SK-N-SH (cell line): Measurements from ENCODE around the gene PDS5A. TPM values are rescaled to one million over a fixed set of nuclear protein-coding genes. Genes with fewer than 3 reads are reported as not detected.
"Not testable (repeated sequence)": the region's sequence is repeated elsewhere in the genome, so short reads cannot be mapped to it uniquely, and the experiment has no call there.

ENCODE experiments used
- CTCF ChIA-PET: fragments of 300-600, 350-600 bp; formaldehyde crosslinking; extraction: SDS; loops from one replicate; lab custom pipeline; 2021; lab: Yijun Ruan, JAX
- POLR2A ChIA-PET: fragments of 350-600 bp; sonication (Branson Sonifier 250); formaldehyde crosslinking; extraction: SDS; loops from one replicate; lab custom pipeline; 2020; ENCODE audit warnings: antibody characterized with exemption, inconsistent platforms; lab: Yijun Ruan, JAX
- DNase-seq: peaks from one replicate; pipeline ENCODE4 v3.0.0; 2012
- H2AFZ ChIP-seq: fragments of 200-600 bp; sonication (generic); 2 replicates; pipeline ENCODE4 v1.8.1; 2016; ENCODE audit warnings: antibody characterized with exemption, mild to moderate bottlenecking, low read depth
- H3F3A ChIP-seq: fragments of 200-600 bp; sonication (generic); replicated peaks from 2 replicates; pipeline ENCODE3; 2016; ENCODE audit warnings: antibody characterized with exemption, mild to moderate bottlenecking; ENCODE audit not compliant: insufficient read depth
- H3K27ac ChIP-seq, 2 experiments: fragments of 200-500 bp in 1 of 2; fragments of 200-600 bp in 1 of 2; sonication (Bioruptor generic) in 1 of 2; sonication (generic), shearing (Covaris generic) in 1 of 2; 2 replicates each; pipeline versions ENCODE4 v1.5.1 to v1.6.1; 2014 to 2016; ENCODE audit warnings: low read depth in 2 of 2, inconsistent platforms in 1 of 2, low read length in 1 of 2, mild to moderate bottlenecking in 1 of 2, mixed read lengths in 1 of 2
- H3K27me3 ChIP-seq: fragments of 200-600 bp; sonication (generic), shearing (Covaris generic); 2 replicates; pipeline ENCODE4 v1.6.1; 2016; ENCODE audit warnings: mixed run types; ENCODE audit not compliant: insufficient read depth
- H3K36me3 ChIP-seq, 2 experiments: fragments of 200-500 bp in 1 of 2; fragments of 200-600 bp in 1 of 2; sonication (Bioruptor generic) in 1 of 2; sonication (generic) in 1 of 2; replicated peaks in 1 of 2; 2 replicates each; pipeline versions ENCODE3 to v1.5.1; 2014 to 2016; ENCODE audit warnings: low read length in 1 of 2, mild to moderate bottlenecking in 1 of 2; ENCODE audit not compliant: insufficient read depth in 2 of 2, control insufficient read depth in 1 of 2
- H3K4me1 ChIP-seq, 2 experiments: fragments of 200-500 bp in 1 of 2; fragments of 200-600 bp in 1 of 2; sonication (Bioruptor generic) in 1 of 2; sonication (generic), shearing (Covaris generic) in 1 of 2; 2 replicates each; pipeline versions ENCODE4 v1.5.1 to v1.6.1; 2014 to 2016; ENCODE audit warnings: low read depth in 1 of 2, low read length in 1 of 2, mixed run types in 1 of 2; ENCODE audit not compliant: insufficient read depth in 2 of 2, control insufficient read depth in 1 of 2
- H3K4me2 ChIP-seq: fragments of 200-600 bp; sonication (generic), shearing (Covaris generic); 2 replicates; pipeline ENCODE4 v1.6.1; 2017; ENCODE audit warnings: mixed run types
- H3K4me3 ChIP-seq, 2 experiments: fragments of 200-500 bp in 1 of 2; fragments of 200-600 bp in 1 of 2; sonication (Bioruptor generic) in 1 of 2; sonication (generic), shearing (Covaris generic) in 1 of 2; 2 replicates each; pipeline versions ENCODE4 v1.5.1 to v1.8.1; 2014 to 2016; ENCODE audit warnings: low read depth in 2 of 2, inconsistent platforms in 1 of 2, low read length in 1 of 2, mild to moderate bottlenecking in 1 of 2, mixed read lengths in 1 of 2, moderate library complexity in 1 of 2
- H3K79me2 ChIP-seq: fragments of 200-600 bp; sonication (generic); 2 replicates; pipeline ENCODE4 v1.8.1; 2017; ENCODE audit warnings: mild to moderate bottlenecking; ENCODE audit not compliant: insufficient read depth
- H3K9ac ChIP-seq: fragments of 200-600 bp; sonication (generic); 2 replicates; pipeline ENCODE4 v1.6.1; 2017; ENCODE audit warnings: mixed run types
- H3K9me2 ChIP-seq: fragments of 200-600 bp; sonication (generic); 2 replicates; pipeline ENCODE4 v1.6.1; 2017; ENCODE audit warnings: mixed run types
- H3K9me3 ChIP-seq: fragments of 200-600 bp; sonication (generic); 2 replicates; pipeline ENCODE4 v1.6.1; 2017; ENCODE audit warnings: mixed run types, mild to moderate bottlenecking, moderate library complexity
- H4K20me1 ChIP-seq: fragments of 200-600 bp; sonication (generic); 2 replicates; pipeline ENCODE4 v1.6.1; 2017; ENCODE audit warnings: mild to moderate bottlenecking, mixed run types; ENCODE audit not compliant: insufficient read depth
- CHD2 ChIP-seq: fragments of 150-350 bp; IDR thresholded peaks from 2 replicates; pipeline ENCODE4 v1.6.1; 2018; ENCODE audit warnings: low read length; ENCODE audit not compliant: partially characterized antibody
- ELF1 ChIP-seq: IDR thresholded peaks from 2 replicates; pipeline ENCODE4 v1.4.0; 2012
- EZH2phosphoT487 ChIP-seq: fragments of 200-600 bp; sonication (generic); IDR thresholded peaks from 2 replicates; pipeline ENCODE4 v1.6.1; 2017; ENCODE audit warnings: low read depth, mixed run types, mild to moderate bottlenecking, antibody characterized with exemption, moderate library complexity, borderline replicate concordance
- FOSL2 ChIP-seq: IDR thresholded peaks from 2 replicates; pipeline ENCODE4 v1.4.0; 2012; ENCODE audit warnings: low read depth, mild to moderate bottlenecking, moderate library complexity, borderline replicate concordance
- FOXJ3 ChIP-seq: sonication (generic); formaldehyde crosslinking; IDR thresholded peaks from 2 replicates; pipeline ENCODE4 v1.5.1; 2020; ENCODE audit warnings: mild to moderate bottlenecking, missing genetic modification reagents
- FOXM1 ChIP-seq: IDR thresholded peaks from 2 replicates; pipeline ENCODE4 v1.4.0; 2012; ENCODE audit warnings: low read depth, mild to moderate bottlenecking
- GABPA ChIP-seq: IDR thresholded peaks from 2 replicates; pipeline ENCODE4 v1.4.0; 2012; ENCODE audit warnings: low read depth, mild to moderate bottlenecking
- MAX ChIP-seq: IDR thresholded peaks from 2 replicates; pipeline ENCODE4 v1.4.0; 2012; ENCODE audit warnings: low read depth
- MXI1 ChIP-seq: IDR thresholded peaks from 2 replicates; pipeline ENCODE4 v1.6.1; 2012; ENCODE audit warnings: mild to moderate bottlenecking, low read depth, low read length, improper control_type of control experiment
- POLR2AphosphoS5 ChIP-seq: IDR thresholded peaks from 2 replicates; pipeline ENCODE4 v1.6.1; 2012; ENCODE audit warnings: low read depth, low read length
- RAD21 ChIP-seq: IDR thresholded peaks from 2 replicates; pipeline ENCODE4 v1.6.1; 2012; ENCODE audit warnings: mild to moderate bottlenecking, low read length
- RCOR1 ChIP-seq: fragments of 150-350 bp; IDR thresholded peaks from 2 replicates; pipeline ENCODE4 v1.6.1; 2017; ENCODE audit warnings: antibody characterized with exemption, low read length
- RFX5 ChIP-seq: IDR thresholded peaks from 2 replicates; pipeline ENCODE4 v1.6.1; 2012; ENCODE audit warnings: mild to moderate bottlenecking, improper control_type of control experiment, low read length
- SMC3 ChIP-seq: IDR thresholded peaks from 2 replicates; pipeline ENCODE4 v1.6.1; 2012; ENCODE audit warnings: low read depth, low read length, improper control_type of control experiment
- TEAD4 ChIP-seq: IDR thresholded peaks from 2 replicates; pipeline ENCODE4 v1.4.0; 2012; ENCODE audit warnings: mild to moderate bottlenecking, borderline replicate concordance; ENCODE audit not compliant: insufficient read depth
- USF2 ChIP-seq: fragments of 150-350 bp; IDR thresholded peaks from 2 replicates; pipeline ENCODE4 v1.6.1; 2017; ENCODE audit warnings: antibody characterized with exemption, low read length, low read depth, borderline replicate concordance
- WGBS: methylation state at CpG from one replicate; pipeline ENCODE4 v1.1.6; 2017; ENCODE audit warnings: low lambda C conversion rate; 5-methylcytosine and 5-hydroxymethylcytosine counted together
- polyA plus RNA-seq, 3 experiments: library from polyadenylated mRNA; depleted of rRNA; stranded (reverse); fragments of >200 nt; gene quantifications; 2 replicates each; pipeline ENCODE4 v1.2.3, GENCODE V29; 2012
- TF ChIP-seq, protein P1 (sequence below): IDR thresholded peaks from 2 replicates; pipeline ENCODE4; 2012
- TF ChIP-seq, protein P2 (sequence below): IDR thresholded peaks from 2 replicates; pipeline ENCODE4 v1.6.1; 2012; ENCODE audit warnings: mild to moderate bottlenecking, low read depth, low read length, moderate library complexity

Gene PDS5A
- polyA plus RNA-seq, 1 of the 3 experiments (the other 2 are of a cell fraction), result 14.1 TPM

GRCh38 chr4:39975488-39976089 lies 2.1 kb downstream of the PDS5A start:
- Histone ChIP-seq H3K9ac (peak overlapping the region; percentile 99; the same call in 1 of the 2 replicates), H3K9me2 (no peaks in the 10 kb centered on the region), H2AFZ (no peak overlapping the region), H3K4me2 (peak overlapping the region; percentile 98), H3K27me3 (no peaks in the 10 kb centered on the region), H3K27ac (peak overlapping the region in 1 of 2 experiments; percentile 87; a peak in 2 of 4 replicates), H3K9me3 (no peaks in the 10 kb centered on the region), H3K4me3 (peak overlapping the region; percentile 82 to 99; a peak in 3 of 4 replicates), H3F3A (peaks cover 4% of the 10 kb centered on the region), H3K4me1 (peaks cover 6 to 10% of the 10 kb centered on the region in 2 experiments; a peak in 3 of 4 replicates), H3K36me3 (peaks cover 19 to 44% of the 10 kb centered on the region in 2 experiments), H3K79me2 (peaks cover 66% of the 10 kb centered on the region), H4K20me1 (peaks cover 44% of the 10 kb centered on the region)
- POLR2A ChIA-PET, result interaction anchor here (1.2 kb wide), 1 partner anchor 278 kb away, joined by 3 read pairs; no protein-coding TSS in a partner anchor
- TF ChIP-seq FOXJ3 (CRISPR knock-in tag) (no peak), MAX (no peak), RCOR1 (no peak), FOSL2 (no peak), RAD21 (no peak), RFX5 (no peak), MXI1 (no peak), POLR2AphosphoS5 (no peak), CHD2 (no peak), ELF1 (no peak), EZH2phosphoT487 (no peak), USF2 (no peak), GABPA (no peak), FOXM1 (no peak), TEAD4 (no peak), SMC3 (no peak)
- TF ChIP-seq, protein P1, sequence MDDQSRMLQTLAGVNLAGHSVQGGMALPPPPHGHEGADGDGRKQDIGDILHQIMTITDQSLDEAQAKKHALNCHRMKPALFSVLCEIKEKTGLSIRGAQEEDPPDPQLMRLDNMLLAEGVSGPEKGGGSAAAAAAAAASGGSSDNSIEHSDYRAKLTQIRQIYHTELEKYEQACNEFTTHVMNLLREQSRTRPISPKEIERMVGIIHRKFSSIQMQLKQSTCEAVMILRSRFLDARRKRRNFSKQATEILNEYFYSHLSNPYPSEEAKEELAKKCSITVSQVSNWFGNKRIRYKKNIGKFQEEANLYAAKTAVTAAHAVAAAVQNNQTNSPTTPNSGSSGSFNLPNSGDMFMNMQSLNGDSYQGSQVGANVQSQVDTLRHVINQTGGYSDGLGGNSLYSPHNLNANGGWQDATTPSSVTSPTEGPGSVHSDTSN, result no peak
- TF ChIP-seq, protein P2, sequence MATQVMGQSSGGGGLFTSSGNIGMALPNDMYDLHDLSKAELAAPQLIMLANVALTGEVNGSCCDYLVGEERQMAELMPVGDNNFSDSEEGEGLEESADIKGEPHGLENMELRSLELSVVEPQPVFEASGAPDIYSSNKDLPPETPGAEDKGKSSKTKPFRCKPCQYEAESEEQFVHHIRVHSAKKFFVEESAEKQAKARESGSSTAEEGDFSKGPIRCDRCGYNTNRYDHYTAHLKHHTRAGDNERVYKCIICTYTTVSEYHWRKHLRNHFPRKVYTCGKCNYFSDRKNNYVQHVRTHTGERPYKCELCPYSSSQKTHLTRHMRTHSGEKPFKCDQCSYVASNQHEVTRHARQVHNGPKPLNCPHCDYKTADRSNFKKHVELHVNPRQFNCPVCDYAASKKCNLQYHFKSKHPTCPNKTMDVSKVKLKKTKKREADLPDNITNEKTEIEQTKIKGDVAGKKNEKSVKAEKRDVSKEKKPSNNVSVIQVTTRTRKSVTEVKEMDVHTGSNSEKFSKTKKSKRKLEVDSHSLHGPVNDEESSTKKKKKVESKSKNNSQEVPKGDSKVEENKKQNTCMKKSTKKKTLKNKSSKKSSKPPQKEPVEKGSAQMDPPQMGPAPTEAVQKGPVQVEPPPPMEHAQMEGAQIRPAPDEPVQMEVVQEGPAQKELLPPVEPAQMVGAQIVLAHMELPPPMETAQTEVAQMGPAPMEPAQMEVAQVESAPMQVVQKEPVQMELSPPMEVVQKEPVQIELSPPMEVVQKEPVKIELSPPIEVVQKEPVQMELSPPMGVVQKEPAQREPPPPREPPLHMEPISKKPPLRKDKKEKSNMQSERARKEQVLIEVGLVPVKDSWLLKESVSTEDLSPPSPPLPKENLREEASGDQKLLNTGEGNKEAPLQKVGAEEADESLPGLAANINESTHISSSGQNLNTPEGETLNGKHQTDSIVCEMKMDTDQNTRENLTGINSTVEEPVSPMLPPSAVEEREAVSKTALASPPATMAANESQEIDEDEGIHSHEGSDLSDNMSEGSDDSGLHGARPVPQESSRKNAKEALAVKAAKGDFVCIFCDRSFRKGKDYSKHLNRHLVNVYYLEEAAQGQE, result no peak
- 77% methylated on average over 4 of the region's 4 CpGs for WGBS
- DNase-seq, result no peak
- CTCF ChIA-PET, result interaction anchor here (0.9 to 3.0 kb wide), 8 partner anchors 11 to 507 kb away, joined by 3 to 18 read pairs (median 4); partner anchors contain the start of gene UBE2K

GRCh38 chr4:39973052-39973451 lies 4.7 kb downstream of the PDS5A start:
- H3K27me3 ChIP-seq, H3K4me2 ChIP-seq, H3K4me3 ChIP-seq, POLR2A ChIA-PET, H3F3A ChIP-seq, H2AFZ ChIP-seq, H3K9ac ChIP-seq, H3K27ac ChIP-seq, H3K9me2 ChIP-seq, H3K4me1 ChIP-seq, H3K9me3 ChIP-seq, DNase-seq: not testable (repeated sequence)
- Histone ChIP-seq H3K36me3 (peaks cover 19 to 54% of the 10 kb centered on the region in 2 experiments), H4K20me1 (peaks cover 62% of the 10 kb centered on the region), H3K79me2 (peaks cover 91% of the 10 kb centered on the region)
- CTCF ChIA-PET, result interaction anchor here (3.0 kb wide), 1 partner anchor 504 kb away, joined by 18 read pairs; no protein-coding TSS in a partner anchor
- WGBS, result 86% methylated on average over 6 of the region's 6 CpGs
